HCT116 (cell line): ENCODE data around the gene ARL11. TPM values are rescaled to one million over a fixed set of nuclear protein-coding genes. Genes with fewer than 3 reads are reported as not detected.

Experiments
- ATAC-seq: fragments of 200-7000 bp; cut with Tn5 transposase; 2 replicates; pipeline ENCODE4 v1.9.1; 2020; ENCODE audit warnings: mild to moderate bottlenecking, moderate library complexity
- BruUV-seq: library from RNA; stranded (reverse); fragments of 400-500 nt; replicated peaks from 2 replicates; lab custom pipeline; 2021; lab: Mats Ljungman, UMichigan
- CTCF ChIA-PET: fragments of 300-600 bp; sonication (Branson Sonifier 250); formaldehyde crosslinking; loops from one replicate; lab custom pipeline; 2021; ENCODE audit warnings: antibody characterized with exemption; lab: Charles Lee
- POLR2A ChIA-PET: fragments of 300-600, 350-600 bp; sonication (Branson Sonifier 250); formaldehyde crosslinking; loops from one replicate; lab custom pipeline; 2021; ENCODE audit warnings: antibody characterized with exemption; lab: Charles Lee
- RAD21 ChIA-PET, 2 experiments: fragments of 300-600 bp; sonication (Branson Sonifier 250); formaldehyde crosslinking; loops; one replicate each; lab custom pipeline; 2023; ENCODE audit warnings: low total read pairs in 2 of 2; ENCODE audit not compliant: uncharacterized antibody in 2 of 2, unreplicated experiment in 2 of 2, low non-redundant PET in 1 of 2; lab: Charles Lee
- DNase-seq: peaks from one replicate; pipeline ENCODE4 v3.0.0-alpha.2; 2010; ENCODE audit warnings: low read depth, low spot score
- H2AFZ ChIP-seq: fragments of 200-600 bp; shearing (Covaris generic), sonication (generic); 2 replicates; pipeline ENCODE4 v1.6.1; 2017; ENCODE audit warnings: low read depth, mixed run types, mixed read lengths, antibody characterized with exemption, low read length; ENCODE audit not compliant: poor library complexity, severe bottlenecking
- H3K27ac ChIP-seq: 2 replicates; pipeline ENCODE4 v1.5.1; 2012; ENCODE audit warnings: low read depth, low read length
- H3K27me3 ChIP-seq: fragments of 200-600 bp; sonication (generic); 2 replicates; pipeline ENCODE4 v1.6.1; 2016; ENCODE audit warnings: mixed run types, low read length, mixed read lengths; ENCODE audit not compliant: insufficient read depth
- H3K36me3 ChIP-seq, 2 experiments: fragments of 200-500 bp in 1 of 2; fragments of 200-600 bp in 1 of 2; sonication (Bioruptor generic) in 1 of 2; sonication (generic) in 1 of 2; 2 replicates each; pipeline versions ENCODE4 v1.5.1 to v1.6.1; 2014 to 2016; ENCODE audit warnings: low read length in 2 of 2, inconsistent platforms in 1 of 2, mixed read lengths in 1 of 2, mixed run types in 1 of 2; ENCODE audit not compliant: insufficient read depth in 2 of 2, control insufficient read depth in 1 of 2
- H3K4me1 ChIP-seq, 2 experiments: fragments of 200-600 bp in 1 of 2; sonication (generic) in 1 of 2; 2 replicates each; pipeline versions ENCODE4 v1.5.1 to v1.6.1; 2012 to 2017; ENCODE audit warnings: low read length in 2 of 2, inconsistent platforms in 1 of 2, mild to moderate bottlenecking in 1 of 2, mixed read lengths in 1 of 2, mixed run types in 1 of 2, moderate library complexity in 1 of 2; ENCODE audit not compliant: insufficient read depth in 2 of 2, control insufficient read depth in 1 of 2
- H3K4me2 ChIP-seq: fragments of 200-600 bp; sonication (generic); 2 replicates; pipeline ENCODE4 v1.6.1; 2017; ENCODE audit warnings: mixed run types, low read length, mixed read lengths
- H3K4me3 ChIP-seq, 2 experiments: fragments of 200-600 bp in 1 of 2; sonication (generic) in 1 of 2; replicated peaks in 1 of 2; 2 replicates each; pipeline ENCODE4 v1.5.1; 2011 to 2016; ENCODE audit warnings: low read length in 2 of 2, control low read depth in 1 of 2, low read depth in 1 of 2, mild to moderate bottlenecking in 1 of 2, mixed read lengths in 1 of 2, mixed run types in 1 of 2
- H3K79me2 ChIP-seq: fragments of 200-600 bp; sonication (generic); 2 replicates; pipeline ENCODE4 v1.6.1; 2017; ENCODE audit warnings: mild to moderate bottlenecking, mixed run types, low read length, moderate library complexity, mixed read lengths; ENCODE audit not compliant: insufficient read depth
- H3K9ac ChIP-seq: fragments of 200-600 bp; sonication (generic); 2 replicates; pipeline ENCODE4 v1.6.1; 2016; ENCODE audit warnings: low read length, mixed read lengths
- H3K9me2 ChIP-seq: fragments of 200-600 bp; sonication (generic), shearing (Covaris generic); 2 replicates; pipeline ENCODE4 v1.6.1; 2017; ENCODE audit warnings: mixed run types, mild to moderate bottlenecking, moderate library complexity; ENCODE audit not compliant: insufficient read depth
- H3K9me3 ChIP-seq, 2 experiments: fragments of 200-500 bp in 1 of 2; fragments of 200-600 bp in 1 of 2; sonication (Bioruptor generic) in 1 of 2; sonication (generic) in 1 of 2; 2 replicates each; pipeline ENCODE4 v1.6.1; 2014 to 2017; ENCODE audit warnings: low read length in 2 of 2, mixed read lengths in 2 of 2, inconsistent platforms in 1 of 2, low read depth in 1 of 2, mild to moderate bottlenecking in 1 of 2, mixed run types in 1 of 2, moderate library complexity in 1 of 2; ENCODE audit not compliant: control insufficient read depth in 1 of 2, insufficient read depth in 1 of 2
- H4K20me1 ChIP-seq: fragments of 200-600 bp; sonication (generic), shearing (Covaris generic); 2 replicates; pipeline ENCODE4 v1.6.1; 2017; ENCODE audit warnings: mixed run types, mild to moderate bottlenecking, moderate library complexity; ENCODE audit not compliant: insufficient read depth
- CEBPB ChIP-seq: IDR thresholded peaks from 2 replicates; pipeline ENCODE4 v1.6.1; 2012; ENCODE audit warnings: low read depth
- ELF1 ChIP-seq: IDR thresholded peaks from 2 replicates; pipeline ENCODE4 v1.6.1; 2012; ENCODE audit warnings: low read depth, borderline replicate concordance
- POLR2A ChIP-seq: IDR thresholded peaks from 2 replicates; pipeline ENCODE4 v1.7.0; 2011; ENCODE audit warnings: borderline replicate concordance; ENCODE audit not compliant: insufficient read depth, insufficient read length; ENCODE audit errors: extremely low read depth
- RAD21 ChIP-seq: IDR thresholded peaks from 2 replicates; pipeline ENCODE4 v1.6.1; 2012; ENCODE audit warnings: low read depth, mild to moderate bottlenecking
- intact Hi-C: fragments of 100-400 bp; cut with micrococcal nuclease; formaldehyde crosslinking; loops from 2 replicates; pipeline ENCODE4 v1.10.0; 2022
- total RNA-seq: library from RNA; stranded (reverse); gene quantifications from one replicate; pipeline ENCODE4 v1.2.1, GENCODE V29; 2021; ENCODE audit not compliant: unreplicated experiment
- TF ChIP-seq, protein P1 (sequence below), 3 experiments: fragments of 200-600 bp in 1 of 3; sonication (generic) in 1 of 3; IDR thresholded peaks in 2 of 3; conservative IDR thresholded peaks in 1 of 3; 2 replicates each; pipeline ENCODE4 v1.5.1; 2012 to 2017; ENCODE audit warnings: low read depth in 2 of 3, low read length in 2 of 3, antibody characterized with exemption in 1 of 3, borderline replicate concordance in 1 of 3, control low read depth in 1 of 3, mild to moderate bottlenecking in 1 of 3, mixed read lengths in 1 of 3, mixed run types in 1 of 3, moderate library complexity in 1 of 3; ENCODE audit not compliant: insufficient read depth in 1 of 3
- TF ChIP-seq, protein P2 (sequence below): IDR thresholded peaks from 2 replicates; pipeline ENCODE4 v1.6.1; 2012

The ARL11 gene
- total RNA-seq, 1 experiment from 2014 or later = not detected

DNA sequence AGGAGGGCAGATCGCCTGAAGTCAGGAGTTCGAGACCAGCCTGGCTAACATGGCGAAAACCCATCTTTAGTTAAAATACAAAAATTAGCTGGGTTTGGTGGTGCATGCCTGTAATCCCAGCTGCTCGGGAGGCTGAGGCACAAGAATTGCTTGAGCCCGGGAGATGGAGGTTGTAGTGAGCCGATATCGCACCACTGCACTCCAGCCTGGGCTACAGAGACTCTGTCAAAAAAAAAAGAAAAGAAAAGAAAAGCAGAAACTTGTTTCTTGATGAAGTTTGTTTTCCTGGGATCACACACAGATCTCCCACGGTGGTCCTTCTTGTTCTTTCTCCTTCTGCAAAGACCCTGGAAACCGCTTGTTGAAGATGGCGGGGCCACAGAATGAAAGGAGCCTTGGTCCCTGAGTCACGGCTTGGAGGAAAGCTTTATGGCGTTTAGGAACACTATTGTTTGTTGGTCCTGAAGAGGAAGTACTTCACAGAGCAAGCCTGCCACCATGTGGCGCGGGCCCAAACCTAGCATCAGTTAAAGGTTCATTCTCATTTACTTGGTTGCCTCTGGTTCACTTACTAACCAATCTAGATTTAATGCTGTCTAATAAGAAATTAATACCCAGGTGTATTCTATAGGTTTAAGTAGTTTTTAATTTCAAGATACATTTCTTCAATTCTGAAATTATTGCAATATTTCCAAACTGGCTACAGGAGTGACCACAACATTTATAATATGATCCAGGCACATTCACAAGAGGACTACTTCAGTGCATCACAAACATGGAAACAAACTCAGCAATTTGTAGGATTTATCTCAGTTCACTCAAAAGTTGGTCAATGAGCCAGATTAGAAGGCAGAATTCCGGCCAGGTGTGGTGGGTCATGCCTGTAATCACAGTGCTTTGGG, 21.3 kb upstream of the ARL11 start:
- ATAC-seq (peak; percentile 98), DNase-seq (peak; percentile 78)
- intact Hi-C loops = loop anchor here (1.0 to 10.0 kb wide), 6 partner anchors 162 to 840 kb away; partner anchors contain the start of genes CAB39L and SETDB2
- Histone ChIP-seq H3K9ac (no peak overlapping the region), H3K9me2 (no peaks in the 10 kb centered on the region), H3K4me3 (peak overlapping the region; percentile 1 to 42), H2AFZ (peak overlapping the region; percentile 98), H3K36me3 (no peaks in the 10 kb centered on the region)
- BruUV-seq = no TSS peak
- RAD21 ChIA-PET = interaction anchor here in 1 of 2 experiments (1.0 kb wide), 1 partner anchor 306 kb away, joined by 4 read pairs; no protein-coding TSS in a partner anchor
- TF ChIP-seq RAD21 = peak; percentile 94
- TF ChIP-seq ELF1 = no peak
- TF ChIP-seq, protein P1, sequence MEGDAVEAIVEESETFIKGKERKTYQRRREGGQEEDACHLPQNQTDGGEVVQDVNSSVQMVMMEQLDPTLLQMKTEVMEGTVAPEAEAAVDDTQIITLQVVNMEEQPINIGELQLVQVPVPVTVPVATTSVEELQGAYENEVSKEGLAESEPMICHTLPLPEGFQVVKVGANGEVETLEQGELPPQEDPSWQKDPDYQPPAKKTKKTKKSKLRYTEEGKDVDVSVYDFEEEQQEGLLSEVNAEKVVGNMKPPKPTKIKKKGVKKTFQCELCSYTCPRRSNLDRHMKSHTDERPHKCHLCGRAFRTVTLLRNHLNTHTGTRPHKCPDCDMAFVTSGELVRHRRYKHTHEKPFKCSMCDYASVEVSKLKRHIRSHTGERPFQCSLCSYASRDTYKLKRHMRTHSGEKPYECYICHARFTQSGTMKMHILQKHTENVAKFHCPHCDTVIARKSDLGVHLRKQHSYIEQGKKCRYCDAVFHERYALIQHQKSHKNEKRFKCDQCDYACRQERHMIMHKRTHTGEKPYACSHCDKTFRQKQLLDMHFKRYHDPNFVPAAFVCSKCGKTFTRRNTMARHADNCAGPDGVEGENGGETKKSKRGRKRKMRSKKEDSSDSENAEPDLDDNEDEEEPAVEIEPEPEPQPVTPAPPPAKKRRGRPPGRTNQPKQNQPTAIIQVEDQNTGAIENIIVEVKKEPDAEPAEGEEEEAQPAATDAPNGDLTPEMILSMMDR (IDR thresholded peaks at IDR 0.05 in 2 of 3, conservative IDR thresholded peaks at IDR 0.05 in 1 of 3; ENCODE audit: borderline replicate concordance in 1 of 3, insufficient read depth in 1 of 3, low read depth in 2 of 3, low read length in 2 of 3) = peak; percentile 73 to 87 (median 74)
- TF ChIP-seq, all 23 proteins: peak for 2
- no peaks in the 10 kb centered on the region for H3K27me3 ChIP-seq
- peak overlapping the region; percentile 69 for H3K4me2 ChIP-seq
- no peak overlapping the region for H3K27ac ChIP-seq
- H4K20me1 ChIP-seq = no peaks in the 10 kb centered on the region
- no peaks in the 10 kb centered on the region for H3K9me3 ChIP-seq
- ChIA-PET POLR2A (no interaction called here), CTCF (interaction anchor here (0.5 to 1.3 kb wide), 12 partner anchors 162 to 508 kb away, joined by 3 to 6 read pairs (median 4); partner anchors contain the start of genes CAB39L, CDADC1 and SETDB2)
- no peaks in the 10 kb centered on the region for H3K79me2 ChIP-seq
- peaks cover 0 to 5% of the 10 kb centered on the region in 2 experiments; a peak in 2 of 4 replicates for H3K4me1 ChIP-seq

DNA sequence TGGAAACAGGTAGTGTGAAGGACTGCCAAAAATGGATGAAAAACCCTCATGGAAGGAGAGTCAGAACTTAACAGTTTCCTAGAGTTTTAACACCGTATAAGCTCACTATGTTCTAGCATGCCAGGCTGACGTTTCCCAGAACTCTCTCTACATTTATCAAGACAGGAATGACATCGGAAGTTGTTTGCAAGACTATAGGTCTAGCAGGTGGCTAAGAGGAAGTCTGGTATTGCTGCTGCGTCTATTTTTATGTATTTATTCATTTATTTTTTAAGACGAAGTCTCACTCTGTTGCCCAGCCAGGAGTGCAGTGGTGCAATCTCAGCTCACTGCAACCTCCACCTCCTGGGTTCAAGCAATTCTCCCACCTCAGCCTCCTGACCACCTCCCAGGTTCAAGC, 20.5 kb upstream of the ARL11 start:
- Histone ChIP-seq H3K9me2 (no peaks in the 10 kb centered on the region), H3K4me1 (peaks cover 0 to 5% of the 10 kb centered on the region in 2 experiments; a peak in 2 of 4 replicates), H4K20me1 (no peaks in the 10 kb centered on the region), H3K36me3 (no peaks in the 10 kb centered on the region), H3K4me3 (no peak overlapping the region), H3K27me3 (no peaks in the 10 kb centered on the region), H3K9ac (no peak overlapping the region), H2AFZ (peak overlapping the region; percentile 98), H3K4me2 (no peak overlapping the region), H3K27ac (no peak overlapping the region), H3K79me2 (no peaks in the 10 kb centered on the region), H3K9me3 (no peaks in the 10 kb centered on the region)
- TF ChIP-seq POLR2A (no peak), ELF1 (no peak), CEBPB (no peak)
- TF ChIP-seq, protein P2, sequence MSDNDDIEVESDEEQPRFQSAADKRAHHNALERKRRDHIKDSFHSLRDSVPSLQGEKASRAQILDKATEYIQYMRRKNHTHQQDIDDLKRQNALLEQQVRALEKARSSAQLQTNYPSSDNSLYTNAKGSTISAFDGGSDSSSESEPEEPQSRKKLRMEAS = no peak
- BruUV-seq = no TSS peak
- ChIA-PET RAD21 (no interaction called here), POLR2A (interaction anchor here (0.6 to 1.0 kb wide), 2 partner anchors 14 to 360 kb away, joined by 3 read pairs; partner anchors contain the start of gene CDADC1), CTCF (no interaction called here)
- ATAC-seq = no peak
- no peak for DNase-seq
- intact Hi-C loops = loop anchor here (1.0 to 10.0 kb wide), 6 partner anchors 163 to 840 kb away; partner anchors contain the start of genes CAB39L and SETDB2
